Activated B cell treated with CpG ODN at 0.5 μM for 24 hours (primary cell): ENCODE data around the gene PRUNE2. TPM values are rescaled to one million over a fixed set of nuclear protein-coding genes. Genes with fewer than 3 reads are reported as not detected.

ENCODE experiments used
- ATAC-seq: fragments of 200-7000 bp; cut with Tn5 transposase; one replicate; pipeline ENCODE4 v1.10.0; 2021; ENCODE audit warnings: low read depth, mild to moderate bottlenecking, moderate library complexity
- CTCF ChIA-PET: fragments of 350-600 bp; sonication (Branson Sonifier 250); formaldehyde crosslinking; loops from one replicate; lab custom pipeline; 2021; ENCODE audit warnings: antibody characterized with exemption; lab: Charles Lee
- POLR2A ChIA-PET: fragments of 350-600 bp; sonication (Branson Sonifier 250); formaldehyde crosslinking; loops from one replicate; lab custom pipeline; 2021; ENCODE audit warnings: antibody characterized with exemption; lab: Charles Lee
- DNase-seq: peaks from one replicate; pipeline ENCODE4 v3.0.0; 2022
- H3K27ac Mint-ChIP-seq: one replicate; pipeline ENCODE4 v1.8.0; 2020; ENCODE audit warnings: mixed read lengths
- H3K27me3 Mint-ChIP-seq: one replicate; pipeline ENCODE4 v1.8.0; 2021; ENCODE audit warnings: mixed read lengths
- H3K36me3 Mint-ChIP-seq: one replicate; pipeline ENCODE4 v1.8.0; 2021; ENCODE audit warnings: low read depth, mixed read lengths
- H3K4me1 Mint-ChIP-seq: one replicate; pipeline ENCODE4 v1.8.0; 2021; ENCODE audit warnings: mixed read lengths
- H3K4me3 Mint-ChIP-seq: one replicate; pipeline ENCODE4 v1.8.0; 2020; ENCODE audit warnings: mild to moderate bottlenecking, mixed read lengths
- H3K9me3 Mint-ChIP-seq: one replicate; pipeline ENCODE4 v1.8.0; 2020; ENCODE audit warnings: mixed read lengths
- CTCF ChIP-seq: fragments of 200-600 bp; IDR thresholded peaks from one replicate; pipeline ENCODE4 v1.8.0; 2022; ENCODE audit warnings: antibody characterized with exemption, mild to moderate bottlenecking
- intact Hi-C: fragments of 100-400 bp; cut with micrococcal nuclease; formaldehyde crosslinking; loops from one replicate; pipeline ENCODE4 v1.15.1; 2024
- total RNA-seq: library from RNA; stranded (reverse); gene quantifications from 2 replicates; pipeline ENCODE4 v1.2.3, GENCODE V29; 2022

Gene PRUNE2
- total RNA-seq, 1 donor from 2014 or later, result not detected

- peaks cover 12% of the 10 kb centered on the region for H3K27me3 Mint-ChIP-seq
- ChIA-PET POLR2A (no interaction called here), CTCF (no interaction called here)
- DNase-seq (no peak), ATAC-seq (no peak)
- intact Hi-C loops, result no loop called here
- H3K27ac Mint-ChIP-seq, result no peak overlapping the region
- no peaks in the 10 kb centered on the region for H3K36me3 Mint-ChIP-seq
- no peak for TF ChIP-seq CTCF
- no peak overlapping the region for H3K4me3 Mint-ChIP-seq
- no peaks in the 10 kb centered on the region for H3K4me1 Mint-ChIP-seq
- no peaks in the 10 kb centered on the region for H3K9me3 Mint-ChIP-seq
Measured at GRCh38 chr9:76808636-76809035, 97.3 kb downstream of the PRUNE2 start.

GRCh38 chr9:76803762-76804161 is 102.2 kb downstream of the PRUNE2 start:
- ATAC-seq (no peak), DNase-seq (no peak)
- Mint-ChIP-seq H3K4me1 (no peaks in the 10 kb centered on the region), H3K9me3 (no peaks in the 10 kb centered on the region), H3K36me3 (no peaks in the 10 kb centered on the region), H3K4me3 (no peak overlapping the region), H3K27me3 (peaks cover 5% of the 10 kb centered on the region), H3K27ac (no peak overlapping the region)
- TF ChIP-seq CTCF, result no peak
- CTCF ChIA-PET, result no interaction called here
- POLR2A ChIA-PET, result no interaction called here
- intact Hi-C loops, result no loop called here

GRCh38 chr9:76803083-76803482 is 102.8 kb downstream of the PRUNE2 start:
- no peaks in the 10 kb centered on the region for H3K36me3 Mint-ChIP-seq
- ChIA-PET CTCF (no interaction called here), POLR2A (no interaction called here)
- H3K9me3 Mint-ChIP-seq, result no peaks in the 10 kb centered on the region
- no peak for ATAC-seq
- no peak overlapping the region for H3K4me3 Mint-ChIP-seq
- no peak overlapping the region for H3K27ac Mint-ChIP-seq
- no peak for TF ChIP-seq CTCF
- intact Hi-C loops, result no loop called here
- H3K4me1 Mint-ChIP-seq, result peaks cover 6% of the 10 kb centered on the region
- no peak for DNase-seq
- H3K27me3 Mint-ChIP-seq, result no peaks in the 10 kb centered on the region

GRCh38 chr9:76800901-76801300 is 105.0 kb downstream of the PRUNE2 start:
- H3K4me3 Mint-ChIP-seq, result no peak overlapping the region
- peaks cover 6% of the 10 kb centered on the region for H3K4me1 Mint-ChIP-seq
- POLR2A ChIA-PET, result no interaction called here
- CTCF ChIA-PET, result no interaction called here
- no peak for ATAC-seq
- no peak for TF ChIP-seq CTCF
- H3K9me3 Mint-ChIP-seq, result no peaks in the 10 kb centered on the region
- no peaks in the 10 kb centered on the region for H3K36me3 Mint-ChIP-seq
- DNase-seq, result no peak
- H3K27ac Mint-ChIP-seq, result no peak overlapping the region
- intact Hi-C loops, result no loop called here
- peaks cover 2% of the 10 kb centered on the region for H3K27me3 Mint-ChIP-seq

- intact Hi-C loops, result no loop called here
- no peak for ATAC-seq
- no peak for TF ChIP-seq CTCF
- CTCF ChIA-PET, result no interaction called here
- Mint-ChIP-seq H3K9me3 (no peaks in the 10 kb centered on the region), H3K36me3 (no peaks in the 10 kb centered on the region), H3K4me3 (no peak overlapping the region), H3K27ac (no peak overlapping the region), H3K4me1 (peaks cover 6% of the 10 kb centered on the region), H3K27me3 (peaks cover 2% of the 10 kb centered on the region)
- POLR2A ChIA-PET, result no interaction called here
- DNase-seq, result no peak
Measured at GRCh38 chr9:76799473-76799872, 106.4 kb downstream of the PRUNE2 start.
